ENCODE measurements around the gene GALNT12. TPM values are rescaled to one million over a fixed set of nuclear protein-coding genes. Genes with fewer than 3 reads are reported as not detected.

Gene GALNT12
- total RNA-seq, 1 donor from 2014 or later, result 0.82 TPM

- DNase-seq (ENCODE audit: low spot score in 2 of 2), result no peak
- FAIRE-seq, result no peak
Observed at GRCh38 chr9:98894171-98894570, 86.7 kb downstream of the GALNT12 start.

- DNase-seq (ENCODE audit: low spot score in 2 of 2) (no peak), FAIRE-seq (no peak)
Observed at GRCh38 chr9:98894761-98895160, 87.3 kb downstream of the GALNT12 start.

GRCh38 chr9:98896632-98897031 is 89.2 kb downstream of the GALNT12 start:
- DNase-seq (ENCODE audit: low spot score in 2 of 2) (no peak), FAIRE-seq (no peak)

GRCh38 chr9:98897745-98898144 is 90.3 kb downstream of the GALNT12 start:
- FAIRE-seq, result no peak

GRCh38 chr9:98899408-98900056 is 92.1 kb downstream of the GALNT12 start:
- DNase-seq (ENCODE audit: low spot score in 2 of 2) (no peak), FAIRE-seq (no peak)

More at GRCh38 chr9:98897745-98898144, 90.3 kb downstream of the GALNT12 start:
- DNase-seq (ENCODE audit: low spot score in 2 of 2), result no peak

Other genes starting within 250 kb of the GALNT12 start
- gene GABBR2, start 98.7 kb upstream of the GALNT12 start, total RNA-seq, result 39.9 TPM
- gene ANKS6, start 11.1 kb upstream of the GALNT12 start, total RNA-seq, result 2.4 TPM
- gene COL15A1, start 136.2 kb downstream of the GALNT12 start, total RNA-seq, result 6.9 TPM